Gastrocnemius medialis (tissue), 4 donors: ENCODE data around the gene RAB3A. TPM values are rescaled to one million over a fixed set of nuclear protein-coding genes. Genes with fewer than 3 reads are reported as not detected.
A peak's percentile ranks its signal among the peaks of the same experiment; 100 is the strongest.

ENCODE experiments used
- ATAC-seq, 2 donors: fragments of 150-250 bp; one replicate each; pipeline ENCODE4 v1.9.1; 2016
- DNase-seq, 2 donors: peaks; one replicate each; pipeline ENCODE4 v3.0.0-alpha.2; 2019
- H3K27ac ChIP-seq, 4 donors: fragments of 200-600 bp; sonication (generic); 1 replicate in 1 of 4; 2 replicates in 3 of 4; pipeline ENCODE4 v1.5.1; 2016 to 2018; ENCODE audit warnings: mild to moderate bottlenecking in 2 of 4, moderate library complexity in 1 of 4
- H3K27me3 ChIP-seq, 3 donors: fragments of 200-600 bp; sonication (generic) in 2 of 3; 1 replicate in 1 of 3; 2 replicates in 2 of 3; pipeline versions ENCODE4 v1.5.1 to v1.6.0; 2016 to 2019; ENCODE audit warnings: mild to moderate bottlenecking in 1 of 3, moderate library complexity in 1 of 3
- H3K36me3 ChIP-seq, 2 donors: fragments of 200-600 bp; sonication (generic) in 1 of 2; one replicate each; pipeline ENCODE4 v1.5.1; 2017 to 2018
- H3K4me1 ChIP-seq, 2 donors: fragments of 200-600 bp; sonication (generic) in 1 of 2; one replicate each; pipeline ENCODE4 v1.5.1; 2016 to 2017; ENCODE audit warnings: mild to moderate bottlenecking in 2 of 2
- H3K4me3 ChIP-seq, 4 donors: fragments of 200-600 bp; sonication (generic) in 3 of 4; 1 replicate in 1 of 4; 2 replicates in 3 of 4; pipeline ENCODE4 v1.5.1; 2016 to 2019; ENCODE audit warnings: mild to moderate bottlenecking in 2 of 4
- H3K9me3 ChIP-seq, 3 donors: fragments of 200-600 bp; sonication (generic) in 2 of 3; 1 replicate in 1 of 3; 2 replicates in 2 of 3; pipeline ENCODE4 v1.5.1; 2016 to 2019
- POLR2A ChIP-seq, 2 donors: fragments of 450-650 bp; IDR thresholded peaks; one replicate each; pipeline ENCODE4 v1.6.1; 2017; ENCODE audit warnings: antibody characterized with exemption in 2 of 2, mild to moderate bottlenecking in 2 of 2, moderate library complexity in 2 of 2
- in situ Hi-C, 4 donors: fragments of 200-750 bp; cut with MboI; loops; one replicate each; pipeline versions ENCODE4 v1.15.0 to v1.8.0; 2017; ENCODE audit warnings: low sequenced_read_pairs in 4 of 4
- intact Hi-C: fragments of 100-400 bp; cut with DNase I; formaldehyde crosslinking; loops from one replicate; pipeline ENCODE4 v1.15.1; 2023; ENCODE audit warnings: low total_unique reads
- total RNA-seq, 4 donors: library from RNA; depleted of rRNA; stranded (reverse); fragments of >200 nt; gene quantifications; one replicate each; pipeline versions ENCODE4 v1.1.0 to v1.2.3, GENCODE V29; 2016
- TF ChIP-seq, protein P1 (sequence below), 5 experiments: fragments of 450-650 bp in 3 of 5; fragments of 200-600 bp in 2 of 5; sonication (generic) in 2 of 5; IDR thresholded peaks in 4 of 5; conservative IDR thresholded peaks in 1 of 5; 1 replicate in 4 of 5; 2 replicates in 1 of 5; pipeline ENCODE4 v1.5.1; 2016 to 2019; ENCODE audit warnings: antibody characterized with exemption in 5 of 5, mild to moderate bottlenecking in 3 of 5, moderate library complexity in 3 of 5

The RAB3A gene
- total RNA-seq, 4 donors from 2014 or later = 0.51 to 2.3 TPM; not detected in 2

DNA sequence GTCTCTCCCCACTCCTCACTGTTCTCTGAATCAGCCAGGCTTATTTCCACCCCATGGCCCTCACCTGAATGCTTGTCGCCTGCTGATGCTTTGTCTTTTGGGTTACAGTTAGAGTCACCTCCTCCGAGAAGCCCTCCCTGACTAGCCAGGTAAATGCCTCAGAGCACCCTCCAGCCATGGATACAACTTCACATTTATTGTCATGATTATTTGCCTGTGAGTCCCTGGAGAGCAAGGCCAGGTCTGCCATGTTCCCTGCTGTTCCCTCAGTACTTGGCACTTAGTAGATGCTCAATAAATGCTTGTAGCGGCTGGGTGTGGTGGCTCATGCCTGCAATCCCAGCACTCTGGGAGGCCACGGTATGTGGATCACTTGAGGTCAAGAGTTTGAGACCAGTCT, 26.1 kb upstream of the RAB3A start:
- Histone ChIP-seq H3K36me3 (no peaks in the 10 kb centered on the region), H3K9me3 (no peaks in the 10 kb centered on the region), H3K4me3 (no peak overlapping the region), H3K27ac (no peak overlapping the region), H3K27me3 (peaks cover 9 to 22% (median 14%) of the 10 kb centered on the region in 3 donors), H3K4me1 (peaks cover 13 to 21% of the 10 kb centered on the region in 2 donors)
- no peak for ATAC-seq
- in situ Hi-C loops = no loop called here
- DNase-seq = no peak
- TF ChIP-seq, protein P1, sequence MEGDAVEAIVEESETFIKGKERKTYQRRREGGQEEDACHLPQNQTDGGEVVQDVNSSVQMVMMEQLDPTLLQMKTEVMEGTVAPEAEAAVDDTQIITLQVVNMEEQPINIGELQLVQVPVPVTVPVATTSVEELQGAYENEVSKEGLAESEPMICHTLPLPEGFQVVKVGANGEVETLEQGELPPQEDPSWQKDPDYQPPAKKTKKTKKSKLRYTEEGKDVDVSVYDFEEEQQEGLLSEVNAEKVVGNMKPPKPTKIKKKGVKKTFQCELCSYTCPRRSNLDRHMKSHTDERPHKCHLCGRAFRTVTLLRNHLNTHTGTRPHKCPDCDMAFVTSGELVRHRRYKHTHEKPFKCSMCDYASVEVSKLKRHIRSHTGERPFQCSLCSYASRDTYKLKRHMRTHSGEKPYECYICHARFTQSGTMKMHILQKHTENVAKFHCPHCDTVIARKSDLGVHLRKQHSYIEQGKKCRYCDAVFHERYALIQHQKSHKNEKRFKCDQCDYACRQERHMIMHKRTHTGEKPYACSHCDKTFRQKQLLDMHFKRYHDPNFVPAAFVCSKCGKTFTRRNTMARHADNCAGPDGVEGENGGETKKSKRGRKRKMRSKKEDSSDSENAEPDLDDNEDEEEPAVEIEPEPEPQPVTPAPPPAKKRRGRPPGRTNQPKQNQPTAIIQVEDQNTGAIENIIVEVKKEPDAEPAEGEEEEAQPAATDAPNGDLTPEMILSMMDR (IDR thresholded peaks at IDR 0.05 in 4 of 5, conservative IDR thresholded peaks at IDR 0.05 in 1 of 5) = no peak
- TF ChIP-seq POLR2A (IDR thresholded peaks at IDR 0.05) = no peak
- intact Hi-C loops = no loop called here

DNA sequence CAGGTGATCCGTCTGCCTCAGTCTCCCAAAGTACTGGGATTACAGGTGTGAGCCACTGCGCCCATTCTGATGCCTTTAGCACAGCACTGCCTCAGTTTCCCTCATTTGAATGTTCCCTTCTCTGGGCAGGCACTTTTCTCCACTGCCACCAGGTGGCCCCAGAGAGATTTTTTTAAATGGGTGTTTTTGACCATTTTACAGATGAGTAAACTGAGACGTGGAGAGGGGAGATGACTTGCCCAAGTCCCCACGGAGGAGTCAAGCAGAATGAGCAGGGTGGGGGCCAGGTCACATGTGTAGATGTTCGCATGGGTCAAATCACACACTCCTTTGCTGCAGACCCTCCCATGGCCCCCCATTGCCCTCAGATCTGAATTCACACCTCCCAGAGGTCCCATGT, 25.6 kb upstream of the RAB3A start:
- DNase-seq = no peak
- no peak for ATAC-seq
- Histone ChIP-seq H3K27me3 (peaks cover 9 to 22% (median 14%) of the 10 kb centered on the region in 3 donors), H3K27ac (no peak overlapping the region), H3K36me3 (no peaks in the 10 kb centered on the region), H3K4me1 (peaks cover 13 to 24% of the 10 kb centered on the region in 2 donors), H3K4me3 (no peak overlapping the region), H3K9me3 (no peaks in the 10 kb centered on the region)
- no peak for TF ChIP-seq POLR2A (IDR thresholded peaks at IDR 0.05)
- TF ChIP-seq, protein P1 (IDR thresholded peaks at IDR 0.05 in 4 of 5, conservative IDR thresholded peaks at IDR 0.05 in 1 of 5) = peak in 3 of 5 experiments; percentile 23 to 44 (median 42)
- in situ Hi-C loops = no loop called here
- intact Hi-C loops = no loop called here

DNA sequence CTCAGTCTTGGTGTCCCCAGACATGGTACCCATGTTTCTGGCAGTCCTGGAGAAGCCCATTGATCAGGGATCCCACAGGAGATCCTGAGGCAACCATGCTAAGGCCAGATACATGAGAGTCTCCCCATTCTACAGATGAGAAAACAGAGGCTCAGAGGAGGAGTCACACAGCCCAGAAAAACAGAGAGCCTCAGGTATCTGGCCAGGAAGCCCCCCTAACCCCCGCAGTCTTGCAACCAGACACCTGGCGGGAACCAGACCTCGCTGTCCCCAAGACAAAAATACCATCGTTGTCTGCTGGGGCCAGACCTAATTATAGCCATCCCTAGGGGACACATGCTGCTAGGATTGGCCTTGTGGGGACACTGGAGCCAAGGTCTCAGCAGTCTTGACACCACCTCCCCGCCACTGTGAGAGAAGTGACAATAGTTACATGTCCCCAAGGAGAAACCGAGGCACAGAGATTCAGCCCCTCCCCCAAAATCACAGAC, 24.0 kb upstream of the RAB3A start:
- peaks cover 4 to 11% (median 9%) of the 10 kb centered on the region in 3 donors for H3K27me3 ChIP-seq
- TF ChIP-seq, protein P1 (IDR thresholded peaks at IDR 0.05 in 4 of 5, conservative IDR thresholded peaks at IDR 0.05 in 1 of 5) = no peak
- no peak for TF ChIP-seq POLR2A (IDR thresholded peaks at IDR 0.05)

DNA sequence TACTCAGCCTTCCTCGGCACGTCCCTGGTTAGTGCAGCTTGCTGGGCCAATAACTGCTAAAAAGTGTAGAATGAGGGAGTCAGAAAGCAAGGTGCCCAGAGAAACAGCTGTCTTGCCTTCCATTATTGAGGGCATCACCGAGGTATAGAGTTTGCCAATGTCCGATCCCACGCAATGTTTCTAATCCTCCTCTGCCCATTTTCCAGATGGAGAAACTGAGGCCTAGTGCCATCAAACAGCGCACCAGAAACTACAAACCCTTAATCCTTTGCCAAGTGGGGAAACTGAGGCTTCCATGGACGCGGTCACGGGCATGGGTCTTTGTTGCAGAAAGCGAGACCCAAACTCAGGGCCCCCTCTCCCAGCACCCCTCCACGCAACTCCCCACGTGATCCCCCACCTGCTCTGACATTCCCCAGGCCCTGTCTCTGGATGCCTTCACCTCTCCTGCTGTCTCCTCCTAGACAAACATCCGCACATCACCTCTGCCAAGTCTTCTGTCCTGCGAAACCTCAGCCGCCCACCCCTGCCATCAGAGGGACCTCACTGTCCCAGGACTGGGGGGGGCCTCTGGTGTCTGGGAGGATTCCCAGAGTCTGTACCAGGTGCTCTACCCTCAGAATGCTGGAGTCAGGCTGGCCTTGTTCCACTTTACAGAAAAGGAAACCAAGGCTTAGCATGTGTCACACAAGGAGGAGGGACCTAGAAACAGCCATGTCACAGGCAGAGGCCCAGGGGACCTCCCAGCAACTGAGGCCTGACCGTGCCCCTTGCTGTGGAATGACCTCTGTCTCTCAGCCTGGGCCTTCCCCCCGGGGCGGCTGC, 23.3 kb upstream of the RAB3A start:
- Histone ChIP-seq H3K36me3 (no peaks in the 10 kb centered on the region), H3K27me3 (peaks cover 0 to 5% (median 3%) of the 10 kb centered on the region in 3 donors), H3K4me3 (no peak overlapping the region), H3K4me1 (peaks cover 17 to 24% of the 10 kb centered on the region in 2 donors), H3K9me3 (no peaks in the 10 kb centered on the region), H3K27ac (peak overlapping the region; percentile 72 to 82 (median 76))
- TF ChIP-seq, protein P1 (IDR thresholded peaks at IDR 0.05 in 4 of 5, conservative IDR thresholded peaks at IDR 0.05 in 1 of 5) = no peak
- no peak for TF ChIP-seq POLR2A (IDR thresholded peaks at IDR 0.05)
- in situ Hi-C loops = no loop called here
- DNase-seq = no peak
- ATAC-seq = no peak
- intact Hi-C loops = no loop called here

More for the DNA sequence above, 24.0 kb upstream of the RAB3A start:
- DNase-seq (peak; percentile 44 to 66), ATAC-seq (peak; percentile 44 to 64)
- peaks cover 17 to 24% of the 10 kb centered on the region in 2 donors for H3K4me1 ChIP-seq
- H3K4me3 ChIP-seq = no peak overlapping the region
- no peaks in the 10 kb centered on the region for H3K9me3 ChIP-seq
- H3K36me3 ChIP-seq = no peaks in the 10 kb centered on the region
- intact Hi-C loops = no loop called here
- in situ Hi-C loops = no loop called here
- peak overlapping the region; percentile 72 to 82 (median 76) for H3K27ac ChIP-seq
